ENCODE data around the gene SNRPA.

DNA sequence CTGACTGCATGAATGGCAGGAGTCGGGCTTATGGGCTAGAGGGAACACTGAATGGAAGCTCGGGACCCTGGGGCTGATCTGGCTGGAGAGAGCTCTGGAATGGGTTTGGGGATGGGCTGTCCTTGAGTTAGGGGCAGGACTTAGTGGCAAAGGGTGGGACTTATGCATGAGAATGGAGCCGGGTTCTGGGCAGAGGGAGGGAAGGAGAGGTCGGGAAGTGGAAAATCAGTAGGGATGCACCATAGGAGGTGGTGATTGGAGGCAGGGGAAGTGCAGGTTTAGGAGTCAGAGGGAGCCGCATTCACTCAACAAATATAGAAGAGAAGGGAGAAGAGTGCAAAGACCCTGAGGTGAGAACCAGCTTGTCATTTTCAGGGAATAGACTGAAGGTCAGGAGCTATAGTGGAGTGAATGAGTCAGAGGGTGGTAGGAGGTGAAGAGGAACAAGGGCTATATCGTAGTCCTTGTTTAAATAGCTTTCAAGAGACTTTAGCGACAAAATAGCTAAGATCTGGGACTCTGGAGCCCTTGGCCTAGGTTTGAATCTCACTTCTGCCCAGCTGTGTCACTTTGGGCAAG is 27.8 kb downstream of the SNRPA start:
- no peak for TF ChIP-seq POLR2A (IDR thresholded peaks at IDR 0.05)
- TF ChIP-seq, protein P1, sequence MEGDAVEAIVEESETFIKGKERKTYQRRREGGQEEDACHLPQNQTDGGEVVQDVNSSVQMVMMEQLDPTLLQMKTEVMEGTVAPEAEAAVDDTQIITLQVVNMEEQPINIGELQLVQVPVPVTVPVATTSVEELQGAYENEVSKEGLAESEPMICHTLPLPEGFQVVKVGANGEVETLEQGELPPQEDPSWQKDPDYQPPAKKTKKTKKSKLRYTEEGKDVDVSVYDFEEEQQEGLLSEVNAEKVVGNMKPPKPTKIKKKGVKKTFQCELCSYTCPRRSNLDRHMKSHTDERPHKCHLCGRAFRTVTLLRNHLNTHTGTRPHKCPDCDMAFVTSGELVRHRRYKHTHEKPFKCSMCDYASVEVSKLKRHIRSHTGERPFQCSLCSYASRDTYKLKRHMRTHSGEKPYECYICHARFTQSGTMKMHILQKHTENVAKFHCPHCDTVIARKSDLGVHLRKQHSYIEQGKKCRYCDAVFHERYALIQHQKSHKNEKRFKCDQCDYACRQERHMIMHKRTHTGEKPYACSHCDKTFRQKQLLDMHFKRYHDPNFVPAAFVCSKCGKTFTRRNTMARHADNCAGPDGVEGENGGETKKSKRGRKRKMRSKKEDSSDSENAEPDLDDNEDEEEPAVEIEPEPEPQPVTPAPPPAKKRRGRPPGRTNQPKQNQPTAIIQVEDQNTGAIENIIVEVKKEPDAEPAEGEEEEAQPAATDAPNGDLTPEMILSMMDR (IDR thresholded peaks at IDR 0.05), result no peak
- TF ChIP-seq EP300 (IDR thresholded peaks at IDR 0.05), result no peak

Measured in ovary (tissue), 3 donors.